ENCODE results near the gene RAB35. TPM values are rescaled to one million over a fixed set of nuclear protein-coding genes. Genes with fewer than 3 reads are reported as not detected.

Gene RAB35
- total RNA-seq, 1 experiment from 2014 or later: 62.0 TPM

GRCh38 chr12:120116792-120117651 is 469 bp upstream of the RAB35 start:
- H3K27ac ChIP-seq (ENCODE audit: low read length): peak overlapping the region; percentile 55
- DNase-seq (ENCODE audit: low read depth, low spot score) (peak; percentile 39), ATAC-seq (peak; percentile 86)
- peak overlapping the region; percentile 79 to 80 for H3K4me3 ChIP-seq (ENCODE audit: low read depth in 2 of 2, low read length in 2 of 2)
- H3K9me3 ChIP-seq (ENCODE audit: control insufficient read depth, insufficient read depth, low read depth, low read length): no peaks in the 10 kb centered on the region
- TF ChIP-seq SIN3A (IDR thresholded peaks at IDR 0.05; ENCODE audit: borderline replicate concordance, insufficient read depth, low read depth, low read length): peak; percentile 88
- no peak for TF ChIP-seq CTCF (IDR thresholded peaks at IDR 0.05)
- TF ChIP-seq REST (IDR thresholded peaks at IDR 0.05; ENCODE audit: insufficient read depth in 1 of 2, low read depth in 2 of 2, low read length in 1 of 2): no peak
- TF ChIP-seq POLR2AphosphoS5 (IDR thresholded peaks at IDR 0.05; ENCODE audit: low read depth, low read length): peak; percentile 96
- TF ChIP-seq TCF7L2 (IDR thresholded peaks at IDR 0.05; ENCODE audit: low read depth, low read length): no peak
- in situ Hi-C loops (cut with HindIII; ENCODE audit: low pct_unique_long_range_greater_than_20kb, low sequenced_read_pairs): no loop called here
- intact Hi-C loops (cut with micrococcal nuclease; ENCODE audit: unreplicated experiment): no loop called here
- BruUV-seq (replicated peaks): no TSS peak
- H3K4me1 ChIP-seq (ENCODE audit: control insufficient read depth, insufficient read depth, low read length): peaks cover 17% of the 10 kb centered on the region
- no peaks in the 10 kb centered on the region for H3K36me3 ChIP-seq (ENCODE audit: control insufficient read depth, insufficient read depth, low read length)
- H3K27me3 ChIP-seq (ENCODE audit: control insufficient read depth, insufficient read depth, low read length): no peaks in the 10 kb centered on the region
- CTCF ChIA-PET: no interaction called here
- POLR2A ChIA-PET: interaction anchor here (0.6 to 1.2 kb wide), 2 partner anchors 9 to 174 kb away, joined by 6 to 10 read pairs; partner anchors contain the start of gene RNU4-2

GRCh38 chr12:120115692-120116440 is 687 bp downstream of the RAB35 start:
- Histone ChIP-seq H3K9me3 (ENCODE audit: control insufficient read depth, insufficient read depth, low read depth, low read length) (no peaks in the 10 kb centered on the region), H3K4me1 (ENCODE audit: control insufficient read depth, insufficient read depth, low read length) (peaks cover 21% of the 10 kb centered on the region), H3K27me3 (ENCODE audit: control insufficient read depth, insufficient read depth, low read length) (no peaks in the 10 kb centered on the region), H3K27ac (ENCODE audit: low read length) (peak overlapping the region; percentile 86), H3K4me3 (ENCODE audit: low read depth in 2 of 2, low read length in 2 of 2) (peak overlapping the region; percentile 80 to 96), H3K36me3 (ENCODE audit: control insufficient read depth, insufficient read depth, low read length) (no peaks in the 10 kb centered on the region)
- no peak for TF ChIP-seq POLR2AphosphoS5 (IDR thresholded peaks at IDR 0.05; ENCODE audit: low read depth, low read length)
- no peak for TF ChIP-seq TCF7L2 (IDR thresholded peaks at IDR 0.05; ENCODE audit: low read depth, low read length)
- no peak for TF ChIP-seq SIN3A (IDR thresholded peaks at IDR 0.05; ENCODE audit: borderline replicate concordance, insufficient read depth, low read depth, low read length)
- TF ChIP-seq CTCF (IDR thresholded peaks at IDR 0.05): no peak
- ATAC-seq (peak; percentile 40), DNase-seq (ENCODE audit: low read depth, low spot score) (no peak)
- in situ Hi-C loops (cut with HindIII; ENCODE audit: low pct_unique_long_range_greater_than_20kb, low sequenced_read_pairs) (no loop called here), intact Hi-C loops (cut with micrococcal nuclease; ENCODE audit: unreplicated experiment) (no loop called here)
- no TSS peak for BruUV-seq (replicated peaks)
- ChIA-PET CTCF (no interaction called here), POLR2A (no interaction called here)

Measured in Panc1 (cell line).